Caco-2 (cell line): ENCODE measurements around the gene ST6GALNAC3. TPM values are rescaled to one million over a fixed set of nuclear protein-coding genes. Genes with fewer than 3 reads are reported as not detected.

Experiments
- BruUV-seq: library from RNA; stranded (reverse); fragments of 400-500 nt; replicated peaks from 2 replicates; lab custom pipeline; 2021; lab: Mats Ljungman, UMichigan
- CTCF ChIA-PET: fragments of 300-600 bp; sonication (Branson Sonifier 250); formaldehyde crosslinking; loops from one replicate; lab custom pipeline; 2022; ENCODE audit warnings: antibody characterized with exemption; lab: Charles Lee
- POLR2A ChIA-PET: fragments of 300-600 bp; sonication (Branson Sonifier 250); formaldehyde crosslinking; loops from one replicate; lab custom pipeline; 2022; ENCODE audit warnings: antibody characterized with exemption; lab: Charles Lee
- DNase-seq, 2 experiments: peaks; one replicate each; pipeline versions ENCODE4 v3.0.0 to v3.0.0-alpha.2; 2020 to 2022
- H3K27me3 ChIP-seq: replicated peaks from 2 replicates; pipeline ENCODE4 v1.6.0; 2011; ENCODE audit warnings: low read length; ENCODE audit not compliant: control insufficient read depth, insufficient read depth
- H3K36me3 ChIP-seq: 2 replicates; pipeline ENCODE4 v1.5.1; 2011; ENCODE audit warnings: low read length; ENCODE audit not compliant: control insufficient read depth, insufficient read depth
- H3K4me1 ChIP-seq: fragments of 250-450 bp; sonication (Bioruptor Pico); 2 replicates; pipeline ENCODE4 v1.5.1; 2020; ENCODE audit warnings: mild to moderate bottlenecking
- H3K4me3 ChIP-seq: 2 replicates; pipeline ENCODE4 v1.5.1; 2011; ENCODE audit warnings: low read depth, mild to moderate bottlenecking, control low read depth, low read length
- H3K9me3 ChIP-seq: fragments of 250-450 bp; sonication (Bioruptor Pico); 2 replicates; pipeline ENCODE4 v1.5.1; 2020; ENCODE audit warnings: mild to moderate bottlenecking, moderate library complexity
- H3K27ac Mint-ChIP-seq: one replicate; pipeline ENCODE4 v1.8.0; 2022; ENCODE audit warnings: mixed read lengths; ENCODE audit not compliant: unreplicated experiment
- H3K27me3 Mint-ChIP-seq: one replicate; pipeline ENCODE4 v1.8.0; 2022; ENCODE audit warnings: mixed read lengths; ENCODE audit not compliant: insufficient read depth, unreplicated experiment
- H3K36me3 Mint-ChIP-seq: one replicate; pipeline ENCODE4 v1.8.0; 2022; ENCODE audit warnings: mild to moderate bottlenecking, mixed read lengths; ENCODE audit not compliant: insufficient read depth, unreplicated experiment
- H3K4me1 Mint-ChIP-seq: one replicate; pipeline ENCODE4 v1.8.0; 2022; ENCODE audit warnings: low read depth, mixed read lengths; ENCODE audit not compliant: unreplicated experiment
- H3K4me3 Mint-ChIP-seq: one replicate; pipeline ENCODE4 v1.8.0; 2022; ENCODE audit warnings: mild to moderate bottlenecking, moderate library complexity, mixed read lengths; ENCODE audit not compliant: unreplicated experiment
- H3K9me3 Mint-ChIP-seq: one replicate; pipeline ENCODE4 v1.8.0; 2022; ENCODE audit warnings: mixed read lengths; ENCODE audit not compliant: unreplicated experiment
- CTCF ChIP-seq, 2 experiments: fragments of 200-600 bp in 1 of 2; IDR thresholded peaks; 1 replicate in 1 of 2; 2 replicates in 1 of 2; pipeline versions ENCODE4 v1.5.1 to v1.8.0; 2011 to 2022; ENCODE audit warnings: antibody characterized with exemption in 1 of 2, control low read depth in 1 of 2, inconsistent platforms in 1 of 2, low read depth in 1 of 2, low read length in 1 of 2, mild to moderate bottlenecking in 1 of 2, moderate library complexity in 1 of 2; ENCODE audit not compliant: insufficient read depth in 1 of 2, severe bottlenecking in 1 of 2, unreplicated experiment in 1 of 2
- intact Hi-C: fragments of 100-400 bp; cut with micrococcal nuclease; formaldehyde crosslinking; loops from one replicate; pipeline ENCODE4 v1.10.0; 2022; ENCODE audit not compliant: unreplicated experiment
- total RNA-seq: library from RNA; stranded (reverse); gene quantifications from 2 replicates; pipeline ENCODE4 v1.2.3, GENCODE V29; 2022

Gene ST6GALNAC3
- total RNA-seq, 1 experiment from 2014 or later, result 16.0 TPM

GRCh38 chr1:76232666-76233065, 158.1 kb downstream of the ST6GALNAC3 start:
- H3K9me3 ChIP-seq, result no peaks in the 10 kb centered on the region
- no peak overlapping the region for H3K4me3 ChIP-seq
- CTCF ChIA-PET, result no interaction called here
- POLR2A ChIA-PET, result no interaction called here
- H3K4me1 ChIP-seq, result no peaks in the 10 kb centered on the region
- Mint-ChIP-seq H3K27ac (no peak overlapping the region), H3K4me3 (no peak overlapping the region), H3K4me1 (no peaks in the 10 kb centered on the region), H3K9me3 (no peaks in the 10 kb centered on the region), H3K36me3 (no peaks in the 10 kb centered on the region), H3K27me3 (no peaks in the 10 kb centered on the region)
- no peak for TF ChIP-seq CTCF (IDR thresholded peaks at IDR 0.05; ENCODE audit: insufficient read depth in 1 of 2, low read depth in 1 of 2, low read length in 1 of 2, severe bottlenecking in 1 of 2, unreplicated experiment in 1 of 2)
- BruUV-seq, result no TSS peak
- no peaks in the 10 kb centered on the region for H3K36me3 ChIP-seq
- no peak for DNase-seq
- intact Hi-C loops, result no loop called here
- no peaks in the 10 kb centered on the region for H3K27me3 ChIP-seq

DNA sequence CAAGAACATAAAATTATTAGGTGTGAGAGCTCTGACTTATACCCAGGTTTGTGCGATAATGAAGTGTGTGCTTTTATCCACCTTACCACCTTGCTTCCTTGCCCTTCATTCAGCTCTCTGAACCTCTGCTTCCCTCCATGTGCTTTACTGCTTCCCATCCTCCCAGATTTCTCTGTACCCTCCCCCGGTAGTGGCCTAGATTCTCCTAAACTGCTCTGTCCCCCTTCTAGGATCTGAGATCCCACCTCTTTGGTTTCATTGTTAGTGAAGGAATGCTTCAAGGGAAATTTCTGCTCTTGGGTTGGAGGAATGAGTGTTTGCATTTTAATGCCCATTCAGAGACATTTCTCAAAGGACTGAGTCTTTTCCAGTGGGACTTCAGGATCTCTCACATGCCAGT, 159.5 kb downstream of the ST6GALNAC3 start:
- BruUV-seq, result no TSS peak
- Histone ChIP-seq H3K9me3 (no peaks in the 10 kb centered on the region), H3K27me3 (no peaks in the 10 kb centered on the region), H3K4me1 (no peaks in the 10 kb centered on the region), H3K36me3 (no peaks in the 10 kb centered on the region), H3K4me3 (no peak overlapping the region)
- Mint-ChIP-seq H3K9me3 (no peaks in the 10 kb centered on the region), H3K4me1 (no peaks in the 10 kb centered on the region), H3K27me3 (no peaks in the 10 kb centered on the region), H3K4me3 (no peak overlapping the region), H3K36me3 (no peaks in the 10 kb centered on the region), H3K27ac (no peak overlapping the region)
- TF ChIP-seq CTCF (IDR thresholded peaks at IDR 0.05; ENCODE audit: insufficient read depth in 1 of 2, low read depth in 1 of 2, low read length in 1 of 2, severe bottlenecking in 1 of 2, unreplicated experiment in 1 of 2), result no peak
- ChIA-PET CTCF (no interaction called here), POLR2A (no interaction called here)
- no peak for DNase-seq
- intact Hi-C loops, result no loop called here

DNA sequence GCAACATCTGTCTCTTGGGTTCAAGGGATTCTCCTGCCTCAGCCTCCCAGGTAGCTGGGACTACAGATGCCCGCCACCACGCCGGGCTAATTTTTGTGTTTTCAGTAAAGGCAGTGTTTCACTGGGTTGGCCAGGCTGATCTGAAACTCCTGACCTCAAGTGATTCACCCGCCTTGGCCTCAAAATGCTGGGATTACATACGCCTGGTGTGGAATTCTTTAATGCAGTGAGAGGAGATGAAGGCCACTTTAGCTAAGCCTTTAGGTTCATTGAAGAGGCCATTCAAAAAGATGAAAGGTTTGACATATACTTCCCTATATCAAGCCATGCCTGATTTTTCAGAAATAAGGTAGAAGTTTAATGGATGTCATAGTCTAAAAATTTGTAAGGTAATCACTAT, 162.7 kb downstream of the ST6GALNAC3 start:
- Mint-ChIP-seq H3K27me3 (no peaks in the 10 kb centered on the region), H3K27ac (no peak overlapping the region), H3K36me3 (peaks cover 4% of the 10 kb centered on the region), H3K4me1 (no peaks in the 10 kb centered on the region), H3K9me3 (no peaks in the 10 kb centered on the region), H3K4me3 (no peak overlapping the region)
- intact Hi-C loops, result no loop called here
- no peak for DNase-seq
- H3K4me1 ChIP-seq, result no peaks in the 10 kb centered on the region
- BruUV-seq, result no TSS peak
- POLR2A ChIA-PET, result no interaction called here
- H3K9me3 ChIP-seq, result no peaks in the 10 kb centered on the region
- TF ChIP-seq CTCF (IDR thresholded peaks at IDR 0.05; ENCODE audit: insufficient read depth in 1 of 2, low read depth in 1 of 2, low read length in 1 of 2, severe bottlenecking in 1 of 2, unreplicated experiment in 1 of 2), result no peak
- H3K27me3 ChIP-seq, result no peaks in the 10 kb centered on the region
- no peaks in the 10 kb centered on the region for H3K36me3 ChIP-seq
- CTCF ChIA-PET, result no interaction called here
- no peak overlapping the region for H3K4me3 ChIP-seq
